Neuronal stem cell (in vitro differentiated cells): Measurements from ENCODE around the gene DNAI4.

Experiments
- DNase-seq: peaks from one replicate; pipeline ENCODE4 v3.0.0-alpha.2; 2013; ENCODE audit warnings: low spot score
- H2AFZ ChIP-seq: one replicate; pipeline ENCODE4 v1.6.1; 2013; ENCODE audit warnings: mild to moderate bottlenecking, low read length, inconsistent platforms
- H2AK5ac ChIP-seq: 2 replicates; pipeline ENCODE4 v1.6.1; 2013; ENCODE audit warnings: low read depth, mild to moderate bottlenecking, inconsistent platforms, low read length, moderate library complexity, mixed read lengths
- H2BK120ac ChIP-seq: 2 replicates; pipeline ENCODE4 v1.6.1; 2013; ENCODE audit warnings: low read depth, mild to moderate bottlenecking, inconsistent platforms, low read length, moderate library complexity, mixed read lengths
- H2BK12ac ChIP-seq: one replicate; pipeline ENCODE4 v1.6.1; 2013; ENCODE audit warnings: low read length, inconsistent platforms
- H2BK15ac ChIP-seq: 2 replicates; pipeline ENCODE4 v1.6.1; 2013; ENCODE audit warnings: mild to moderate bottlenecking, low read length, inconsistent platforms, mixed read lengths
- H2BK5ac ChIP-seq: one replicate; pipeline ENCODE4 v1.6.1; 2013; ENCODE audit warnings: inconsistent platforms, mild to moderate bottlenecking, low read length, moderate library complexity
- H3K14ac ChIP-seq: one replicate; pipeline ENCODE4 v1.6.1; 2013; ENCODE audit warnings: low read length, inconsistent platforms
- H3K18ac ChIP-seq: 2 replicates; pipeline ENCODE4 v1.6.1; 2013; ENCODE audit warnings: low read length, inconsistent platforms
- H3K23ac ChIP-seq: 2 replicates; pipeline ENCODE4 v1.6.1; 2013; ENCODE audit warnings: low read depth, mild to moderate bottlenecking, mixed read lengths, low read length, inconsistent platforms; ENCODE audit not compliant: poor library complexity
- H3K27ac ChIP-seq: replicated peaks from 3 replicates; pipeline ENCODE4 v1.5.1; 2013; ENCODE audit warnings: low read length, inconsistent platforms
- H3K27me3 ChIP-seq, 3 experiments: 2 replicates each; pipeline ENCODE4 v1.6.1; 2013; ENCODE audit warnings: low read length in 3 of 3, mild to moderate bottlenecking in 2 of 3, inconsistent platforms in 1 of 3, low read depth in 1 of 3, mixed read lengths in 1 of 3, moderate library complexity in 1 of 3; ENCODE audit not compliant: control insufficient read depth in 3 of 3, insufficient read depth in 3 of 3
- H3K36me3 ChIP-seq, 2 donors: replicated peaks in 1 of 2; 2 replicates each; pipeline ENCODE4 v1.6.1; 2013; ENCODE audit warnings: low read length in 2 of 2; ENCODE audit not compliant: control insufficient read depth in 2 of 2, insufficient read depth in 2 of 2
- H3K4ac ChIP-seq: 2 replicates; pipeline ENCODE4 v1.6.1; 2013; ENCODE audit warnings: inconsistent platforms, mild to moderate bottlenecking, low read length, moderate library complexity
- H3K4me1 ChIP-seq, 2 donors: 1 replicate in 1 of 2; 2 replicates in 1 of 2; pipeline ENCODE4 v1.6.1; 2013; ENCODE audit warnings: low read length in 2 of 2, low read depth in 1 of 2; ENCODE audit not compliant: control insufficient read depth in 2 of 2, insufficient read depth in 1 of 2
- H3K4me2 ChIP-seq: one replicate; pipeline ENCODE4 v1.6.1; 2013; ENCODE audit warnings: mild to moderate bottlenecking, low read length, inconsistent platforms; ENCODE audit not compliant: insufficient read depth, poor library complexity, severe bottlenecking
- H3K4me3 ChIP-seq, 2 donors: 2 replicates each; pipeline ENCODE4 v1.5.1; 2013; ENCODE audit warnings: low read length in 2 of 2, mild to moderate bottlenecking in 2 of 2, inconsistent platforms in 1 of 2, moderate library complexity in 1 of 2
- H3K79me1 ChIP-seq: one replicate; pipeline ENCODE4 v1.6.1; 2013; ENCODE audit warnings: low read depth, mild to moderate bottlenecking, inconsistent platforms, low read length, moderate library complexity
- H3K9ac ChIP-seq: one replicate; pipeline ENCODE4 v1.6.1; 2013; ENCODE audit warnings: mild to moderate bottlenecking, low read depth, low read length, inconsistent platforms; ENCODE audit not compliant: poor library complexity
- H3K9me3 ChIP-seq, 2 donors: replicated peaks in 1 of 2; 2 replicates each; pipeline versions ENCODE3 to v1.6.1; 2013; ENCODE audit warnings: low read length in 2 of 2, mild to moderate bottlenecking in 2 of 2, inconsistent platforms in 1 of 2, low read depth in 1 of 2, mixed read lengths in 1 of 2, moderate library complexity in 1 of 2; ENCODE audit not compliant: control insufficient read depth in 2 of 2, insufficient read depth in 1 of 2
- H4K8ac ChIP-seq: one replicate; pipeline ENCODE4 v1.6.1; 2013; ENCODE audit warnings: low read depth, mild to moderate bottlenecking, inconsistent platforms, low read length, moderate library complexity
- H4K91ac ChIP-seq: one replicate; pipeline ENCODE4 v1.6.1; 2013; ENCODE audit warnings: low read length, low read depth, mild to moderate bottlenecking, inconsistent platforms; ENCODE audit not compliant: poor library complexity
- WGBS, 2 donors: extraction: QIAGEN DNeasy Blood & Tissue Kit; methylation state at CpG; one replicate each; pipeline ENCODE4 v1.1.7; 2013; ENCODE audit warnings: missing lambda C conversion rate in 2 of 2, mixed read lengths in 1 of 2; ENCODE audit not compliant: insufficient read length in 2 of 2, insufficient replicate concordance in 1 of 2; ENCODE audit errors: extremely low coverage in 2 of 2; 5-methylcytosine and 5-hydroxymethylcytosine counted together

DNAI4 gene

DNA sequence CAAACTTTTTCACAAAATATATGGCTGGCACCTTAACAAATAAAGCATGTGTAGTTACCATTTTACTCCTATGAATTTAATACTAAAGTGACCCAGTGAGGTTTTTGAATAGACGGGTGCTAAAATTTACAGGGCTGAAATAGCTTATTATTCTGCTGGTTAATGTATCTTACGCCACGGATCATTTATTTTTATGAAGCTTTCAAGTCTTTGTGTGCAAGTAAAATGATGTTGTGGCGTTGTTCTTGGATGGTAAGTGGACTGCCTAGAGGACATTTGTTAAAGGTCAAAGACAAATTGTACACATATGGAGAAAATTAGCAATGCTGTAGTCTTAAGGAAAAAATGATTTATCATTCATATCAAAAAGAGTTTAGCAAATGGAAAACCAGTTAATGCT is 146.4 kb downstream of the DNAI4 start:
- no peak for DNase-seq
- Histone ChIP-seq H3K18ac (no peak overlapping the region), H3K9ac (no peak overlapping the region), H2BK120ac (no peak overlapping the region), H3K4me3 (no peak overlapping the region), H3K4me1 (peaks cover 0 to under 1% of the 10 kb centered on the region in 2 donors), H3K79me1 (no peaks in the 10 kb centered on the region), H2AK5ac (no peak overlapping the region), H3K14ac (no peak overlapping the region), H2BK15ac (no peak overlapping the region), H3K4me2 (no peak overlapping the region), H3K9me3 (peaks cover 0 to 5% of the 10 kb centered on the region in 2 donors), H2BK5ac (no peak overlapping the region), H2AFZ (no peak overlapping the region), H3K27ac (no peak overlapping the region), H3K27me3 (no peaks in the 10 kb centered on the region), H4K91ac (no peak overlapping the region), H3K36me3 (no peaks in the 10 kb centered on the region), H3K23ac (no peak overlapping the region), H2BK12ac (no peak overlapping the region), H3K4ac (no peak overlapping the region), H4K8ac (no peak overlapping the region)
- WGBS, 2 donors = no CpG with 5 or more reads among the region's 4 CpGs

DNA sequence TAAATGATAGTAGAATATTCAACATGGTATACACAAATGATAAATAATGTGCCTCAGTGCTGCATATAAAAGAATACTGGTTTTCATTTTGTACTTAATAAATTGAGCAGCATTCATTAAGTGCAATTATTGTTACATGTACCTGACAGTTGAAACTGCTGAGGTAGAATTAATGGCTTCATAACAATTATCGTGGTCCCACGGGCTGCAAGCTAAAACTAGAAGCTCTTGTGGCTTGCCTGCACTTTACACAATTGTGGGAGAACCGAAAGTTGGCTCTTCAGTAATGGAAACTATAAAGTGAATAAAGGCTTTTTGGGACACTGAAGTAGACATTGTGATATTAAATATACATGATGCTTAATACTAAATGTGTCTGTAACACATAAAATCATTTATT is 146.8 kb downstream of the DNAI4 start:
- Histone ChIP-seq H2BK120ac (no peak overlapping the region), H2BK15ac (no peak overlapping the region), H3K18ac (no peak overlapping the region), H3K23ac (no peak overlapping the region), H3K4me2 (no peak overlapping the region), H3K4ac (no peak overlapping the region), H3K4me1 (peaks cover 0 to 1% of the 10 kb centered on the region in 2 donors), H3K36me3 (no peaks in the 10 kb centered on the region), H3K27ac (no peak overlapping the region), H2BK12ac (no peak overlapping the region), H4K91ac (no peak overlapping the region), H4K8ac (no peak overlapping the region), H2AK5ac (no peak overlapping the region), H3K9ac (no peak overlapping the region), H3K14ac (no peak overlapping the region), H3K79me1 (no peaks in the 10 kb centered on the region), H3K9me3 (peaks cover 0 to 5% of the 10 kb centered on the region in 2 donors), H2AFZ (no peak overlapping the region), H3K4me3 (no peak overlapping the region), H2BK5ac (no peak overlapping the region), H3K27me3 (no peaks in the 10 kb centered on the region)
- WGBS, 2 donors = no CpG with 5 or more reads among the region's 3 CpGs
- no peak for DNase-seq

DNA sequence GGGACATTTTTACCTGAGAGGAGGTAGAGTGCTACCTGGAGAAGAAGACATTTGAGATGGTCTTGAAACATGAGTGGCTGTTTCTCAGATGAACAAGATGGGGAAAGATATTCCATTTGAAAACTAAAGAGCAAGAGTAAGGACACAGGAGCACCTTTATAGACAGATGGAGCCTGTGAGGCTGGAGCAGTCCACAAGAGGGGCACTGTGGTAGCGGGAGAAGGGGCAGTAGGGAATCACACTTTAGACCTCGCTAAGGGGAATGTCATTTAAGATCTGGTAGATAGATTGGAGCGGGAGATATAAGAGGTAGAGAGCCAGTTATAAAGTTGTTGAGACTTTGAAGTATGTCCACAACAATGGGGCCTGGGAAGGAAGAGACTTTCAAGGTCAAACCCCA is 149.0 kb downstream of the DNAI4 start:
- Histone ChIP-seq H3K4me2 (no peak overlapping the region), H2BK120ac (no peak overlapping the region), H3K27me3 (no peaks in the 10 kb centered on the region), H2BK5ac (no peak overlapping the region), H3K4me1 (peaks cover 0 to 1% of the 10 kb centered on the region in 2 donors), H4K8ac (no peak overlapping the region), H3K14ac (no peak overlapping the region), H3K36me3 (no peaks in the 10 kb centered on the region), H3K9ac (no peak overlapping the region), H2AK5ac (no peak overlapping the region), H3K9me3 (peaks cover 0 to 5% of the 10 kb centered on the region in 2 donors), H4K91ac (no peak overlapping the region), H2BK15ac (no peak overlapping the region), H2AFZ (no peak overlapping the region), H2BK12ac (no peak overlapping the region), H3K79me1 (no peaks in the 10 kb centered on the region), H3K4ac (no peak overlapping the region), H3K23ac (no peak overlapping the region), H3K27ac (no peak overlapping the region), H3K18ac (no peak overlapping the region), H3K4me3 (no peak overlapping the region)
- WGBS, 2 donors = no CpG with 5 or more reads among the region's 3 CpGs
- no peak for DNase-seq

DNA sequence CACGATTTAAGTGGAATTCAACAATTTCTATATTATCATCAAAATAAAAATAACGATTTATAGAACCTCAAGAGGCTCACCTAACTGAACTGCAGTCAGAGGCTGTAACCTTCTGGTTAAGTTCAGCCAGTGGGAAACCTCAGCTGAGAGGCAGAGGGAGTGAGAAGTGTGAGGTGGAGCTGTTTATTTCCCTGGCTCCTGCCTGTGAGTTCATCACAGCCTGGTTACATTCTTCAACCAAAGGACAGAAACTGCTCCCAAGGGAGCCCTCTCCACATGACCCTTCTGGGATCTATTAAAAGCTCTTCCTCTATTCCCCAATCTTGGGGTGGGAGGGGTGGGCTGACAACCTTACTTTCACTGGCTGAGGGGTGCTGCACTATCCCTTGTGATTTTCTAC is 150.2 kb downstream of the DNAI4 start:
- 100% methylated on average over 2 of the region's 2 CpGs; no CpG with 5 or more reads in 1 of the 2 donors for WGBS, 2 donors
- Histone ChIP-seq H4K91ac (no peak overlapping the region), H3K14ac (no peak overlapping the region), H2BK15ac (no peak overlapping the region), H2BK5ac (no peak overlapping the region), H3K27ac (no peak overlapping the region), H3K18ac (no peak overlapping the region), H3K9ac (no peak overlapping the region), H2AFZ (no peak overlapping the region), H4K8ac (no peak overlapping the region), H3K79me1 (no peaks in the 10 kb centered on the region), H2BK120ac (no peak overlapping the region), H3K36me3 (no peaks in the 10 kb centered on the region), H2BK12ac (no peak overlapping the region), H3K4ac (no peak overlapping the region), H3K23ac (no peak overlapping the region), H3K4me2 (no peak overlapping the region), H3K9me3 (no peaks in the 10 kb centered on the region), H3K4me1 (peaks cover 0 to 1% of the 10 kb centered on the region in 2 donors), H3K4me3 (no peak overlapping the region), H3K27me3 (no peaks in the 10 kb centered on the region), H2AK5ac (no peak overlapping the region)
- no peak for DNase-seq
